Renal cortical epithelial cell (primary cell): ENCODE results near the gene NRF1. TPM values are rescaled to one million over a fixed set of nuclear protein-coding genes. Genes with fewer than 3 reads are reported as not detected.

Experiments
- DNase-seq: peaks from one replicate; pipeline ENCODE4 v3.0.0-alpha.2; 2011; ENCODE audit warnings: low read depth
- total RNA-seq: library from RNA; depleted of rRNA; stranded (reverse); fragments of >200 nt; gene quantifications from 2 replicates; pipeline ENCODE4 v1.2.3, GENCODE V29; 2014

NRF1 gene
- total RNA-seq, 1 donor from 2014 or later = 20.8 TPM

DNA sequence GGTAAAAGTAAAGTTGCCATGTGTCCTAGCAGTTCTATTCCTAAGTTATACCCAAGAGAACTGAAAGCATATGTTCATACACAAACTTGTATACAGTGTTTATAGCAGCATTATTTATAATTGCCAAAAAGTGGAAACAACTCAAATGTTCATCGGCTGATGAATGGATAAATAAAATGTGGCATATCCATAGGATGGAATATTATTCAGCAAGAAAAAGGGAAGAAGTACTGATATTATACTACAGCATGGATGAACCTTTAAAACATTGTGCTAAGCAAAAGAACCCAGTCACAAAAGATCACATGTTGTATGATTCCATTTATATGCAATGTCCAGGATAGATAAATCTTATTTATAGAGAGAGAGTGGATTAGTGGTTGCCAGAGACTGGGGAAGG is 68.9 kb downstream of the NRF1 start:
- DNase-seq = no peak

DNA sequence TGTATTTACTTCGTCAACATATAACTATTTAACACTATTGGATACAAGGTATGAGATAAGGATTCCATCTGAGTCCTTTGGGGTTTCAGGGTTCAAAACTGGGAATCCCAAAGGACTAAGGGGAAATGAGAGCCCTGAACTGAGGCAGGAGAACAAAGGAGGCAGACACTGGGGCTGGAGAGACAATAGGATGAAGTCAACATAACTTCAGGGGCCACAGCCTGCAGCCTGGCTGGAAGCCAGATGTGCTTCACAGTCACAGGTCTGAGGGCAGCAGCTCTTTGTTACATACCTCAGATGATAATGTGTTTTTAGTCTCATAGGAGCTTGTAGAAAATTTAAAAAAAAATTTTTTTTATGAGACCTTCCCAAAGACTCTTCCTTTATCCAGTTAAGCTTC is 73.3 kb downstream of the NRF1 start:
- DNase-seq = peak; percentile 59

GRCh38 chr7:129686063-129686462 is 74.5 kb downstream of the NRF1 start:
- DNase-seq = no peak

GRCh38 chr7:129688503-129689222 is 77.1 kb downstream of the NRF1 start:
- no peak for DNase-seq

- no peak for DNase-seq
Observed at GRCh38 chr7:129689995-129690581, 78.6 kb downstream of the NRF1 start.

- DNase-seq = peak; percentile 29
Observed at GRCh38 chr7:129690701-129691100, 79.2 kb downstream of the NRF1 start.

GRCh38 chr7:129698516-129699418 is 87.2 kb downstream of the NRF1 start:
- peak; percentile 14 for DNase-seq

DNA sequence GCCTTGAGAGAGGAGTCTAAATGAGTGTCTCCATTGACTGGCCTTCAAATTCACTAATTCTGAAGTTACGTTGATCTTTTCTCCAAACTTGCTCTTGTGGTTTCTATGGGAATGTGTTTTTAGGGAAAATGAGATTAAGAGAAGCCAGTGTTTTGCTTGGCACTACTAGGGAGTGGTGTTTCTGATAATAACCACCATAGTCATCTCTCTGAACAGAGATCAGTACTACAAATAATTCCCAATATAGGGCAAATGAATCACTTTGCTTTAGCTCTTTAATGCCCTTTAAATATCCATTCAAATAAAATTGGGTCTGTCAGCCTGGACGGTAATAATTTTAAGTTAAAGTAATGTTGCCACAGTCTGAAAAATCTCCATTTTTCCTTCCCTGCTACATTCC is 90.8 kb downstream of the NRF1 start:
- no peak for DNase-seq

DNA sequence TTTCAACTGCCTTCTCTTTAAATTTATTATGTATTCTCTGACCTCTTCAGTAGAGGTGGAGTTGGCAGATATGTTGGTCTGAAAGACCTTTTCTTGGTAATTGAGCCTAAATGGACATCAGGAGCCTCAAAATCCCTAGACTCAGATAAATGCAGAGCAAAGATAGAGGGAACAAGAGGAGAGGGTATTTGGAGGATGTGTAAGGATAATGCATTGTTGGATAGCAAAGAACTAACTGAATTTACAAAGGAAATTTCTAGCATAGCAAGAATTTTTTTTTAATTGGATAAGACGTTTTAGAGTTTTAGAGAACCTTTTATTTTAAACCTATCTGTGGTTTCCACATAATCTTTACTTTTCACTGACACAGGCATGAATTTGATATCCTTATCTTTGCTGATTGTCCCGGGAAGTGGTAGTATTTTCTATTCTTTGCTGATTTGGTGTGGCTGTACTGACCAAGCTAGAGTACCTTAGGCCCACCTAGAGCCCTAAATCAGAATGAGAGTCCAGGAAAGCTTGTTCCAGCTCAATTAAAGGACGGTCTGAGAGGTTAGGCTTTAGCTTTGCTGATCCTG is 91.3 kb downstream of the NRF1 start:
- no peak for DNase-seq

GRCh38 chr7:129703751-129704150 is 92.2 kb downstream of the NRF1 start:
- no peak for DNase-seq

GRCh38 chr7:129707910-129708499 is 96.5 kb downstream of the NRF1 start:
- peak; percentile 11 for DNase-seq

- no peak for DNase-seq
Observed at GRCh38 chr7:129713544-129713943, 102.0 kb downstream of the NRF1 start.

- DNase-seq = peak; percentile 8
Observed at GRCh38 chr7:129714514-129715063, 103.1 kb downstream of the NRF1 start.

DNA sequence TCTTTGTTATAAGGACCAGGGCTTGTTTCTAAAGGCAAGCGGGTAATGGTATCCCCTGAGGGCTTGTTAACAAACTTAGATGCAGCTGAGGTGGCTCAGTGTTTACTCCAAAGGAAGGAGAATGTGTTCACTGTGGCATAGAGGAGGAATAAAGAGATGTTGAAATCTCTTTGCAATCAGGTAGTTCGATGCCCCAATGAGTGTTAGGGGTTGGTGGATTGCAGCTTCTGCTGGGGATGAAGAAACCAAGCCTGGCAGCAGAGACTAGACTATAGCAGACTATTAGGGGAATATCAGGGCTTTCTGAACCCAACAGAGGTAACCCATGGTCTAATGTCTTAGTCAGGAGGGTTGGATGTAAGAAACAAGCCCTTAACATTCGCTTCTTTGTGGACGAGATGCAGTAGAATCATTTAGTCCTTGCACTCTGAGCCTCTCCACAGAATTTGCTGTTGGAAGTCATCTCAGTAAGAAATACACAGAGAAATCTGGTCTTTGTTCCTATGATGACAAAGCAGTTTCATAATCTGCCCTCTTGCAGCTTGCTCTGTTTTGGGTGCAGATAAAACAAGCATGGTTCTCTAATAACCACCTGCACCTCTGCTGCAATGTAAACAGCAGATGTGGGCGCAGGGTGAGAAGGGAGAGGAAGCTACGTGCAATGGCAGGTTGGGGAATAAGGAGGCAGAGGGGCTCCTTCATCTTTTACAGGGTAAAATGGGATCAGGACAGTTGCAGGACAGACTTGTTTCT is 108.6 kb downstream of the NRF1 start:
- peak; percentile 14 for DNase-seq

- no peak for DNase-seq
Observed at GRCh38 chr7:129721068-129721467, 109.5 kb downstream of the NRF1 start.

- DNase-seq = no peak
Observed at GRCh38 chr7:129723679-129724078, 112.2 kb downstream of the NRF1 start.

DNA sequence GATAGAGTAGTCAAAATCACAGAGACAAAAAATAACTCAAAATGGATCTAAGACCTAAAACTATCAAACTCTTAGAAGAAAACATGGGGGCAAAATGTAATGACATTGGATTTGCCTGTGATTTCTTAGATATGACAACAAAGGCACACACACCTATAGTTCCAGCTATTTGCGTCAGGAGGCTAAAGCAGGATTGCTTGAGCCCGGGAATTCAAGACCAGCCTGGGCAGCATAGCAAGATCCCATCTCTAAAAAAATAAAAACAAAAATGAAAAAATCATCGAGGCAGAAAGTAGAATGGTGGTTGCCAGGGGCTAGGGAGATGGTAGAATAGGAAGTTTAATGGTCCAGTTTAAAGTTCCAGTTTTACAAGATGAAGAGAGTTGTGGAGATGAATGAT is 113.3 kb downstream of the NRF1 start:
- DNase-seq = no peak

DNA sequence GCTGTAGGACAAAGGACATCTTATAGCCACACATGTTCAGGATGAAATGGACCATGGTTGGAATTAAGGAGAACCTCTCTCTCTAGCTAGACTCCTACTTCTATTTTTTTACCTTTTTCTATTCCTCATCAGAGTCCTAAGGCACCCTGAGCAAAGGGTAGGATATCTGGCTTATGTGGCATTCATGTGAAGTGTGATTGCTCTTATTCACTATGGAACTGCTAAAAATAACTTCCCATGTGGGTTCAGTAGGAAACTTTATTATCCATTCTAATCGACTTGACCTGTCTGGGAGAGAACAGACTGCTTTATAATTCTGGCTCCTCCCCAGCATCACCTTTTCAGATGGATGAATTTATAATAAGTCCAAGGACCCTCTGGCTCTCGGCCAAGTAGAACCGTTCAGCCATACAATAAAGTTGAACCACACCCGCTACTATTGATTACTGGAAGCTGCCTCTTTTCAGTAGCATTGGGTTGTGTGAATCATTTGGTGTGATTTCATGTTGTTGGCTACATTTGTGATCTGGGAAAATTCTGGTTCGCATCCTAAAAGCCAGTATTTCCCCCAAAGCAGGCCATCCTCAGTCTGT is 117.5 kb downstream of the NRF1 start:
- no peak for DNase-seq

DNA sequence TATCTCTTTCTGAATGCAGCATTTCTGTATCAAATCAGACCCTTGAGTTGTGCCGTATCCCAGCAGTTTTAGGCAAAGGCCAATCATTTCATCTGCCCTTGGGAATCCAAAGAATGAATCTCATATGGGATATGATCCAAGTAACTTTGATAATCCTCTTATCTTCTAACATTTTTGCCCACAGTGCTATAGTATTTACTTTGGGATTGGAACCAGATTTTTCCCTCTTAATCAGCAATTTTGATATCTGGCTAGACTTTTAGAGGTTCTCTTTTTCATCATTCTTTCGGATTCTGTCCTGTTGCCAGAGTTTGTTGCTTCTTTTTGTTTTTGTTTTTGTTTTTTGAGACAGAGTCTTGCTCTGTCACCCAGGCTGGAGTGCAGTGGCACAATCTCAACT is 118.0 kb downstream of the NRF1 start:
- no peak for DNase-seq

DNA sequence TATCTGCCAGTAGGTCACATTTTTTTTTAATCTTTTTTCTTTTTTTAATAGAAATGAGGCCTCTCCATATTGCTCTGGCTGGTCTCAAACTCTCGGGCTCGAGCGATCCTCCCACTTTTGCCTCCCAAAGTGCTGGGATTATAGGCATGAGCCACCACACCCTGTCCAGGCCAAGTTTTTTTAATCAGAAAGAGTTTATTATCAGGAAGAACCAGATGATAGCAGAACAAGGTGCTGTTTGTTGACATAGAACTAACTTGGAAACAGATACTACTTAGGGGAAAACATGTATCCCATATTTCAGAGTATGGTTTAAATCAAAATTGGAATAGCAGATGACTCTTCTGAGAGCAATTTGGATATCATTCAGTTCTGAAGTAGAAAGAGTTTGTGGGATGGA is 118.6 kb downstream of the NRF1 start:
- no peak for DNase-seq

DNA sequence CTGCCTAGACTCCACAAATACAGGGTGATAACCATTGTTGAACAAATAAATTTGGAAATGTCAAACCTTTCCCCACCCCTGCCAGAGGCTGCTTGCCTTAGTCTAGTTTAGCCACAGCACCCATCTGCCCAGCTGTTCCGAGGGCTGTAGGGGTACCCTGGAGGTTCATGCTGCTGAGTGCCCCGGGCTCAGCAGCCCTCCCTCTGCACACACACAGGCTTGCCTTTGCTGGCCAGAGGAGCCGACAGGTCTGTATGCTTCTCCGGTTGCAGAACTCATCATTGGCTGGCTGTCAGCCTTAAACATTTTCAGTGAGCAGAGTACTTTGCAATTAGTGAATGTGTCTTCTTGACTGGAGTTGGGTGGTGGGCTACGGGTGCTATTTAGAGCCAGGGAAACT is 122.9 kb downstream of the NRF1 start:
- no peak for DNase-seq
